GM19193 (cell line): ENCODE data around the gene MYB.

Experiments
- POLR2A ChIP-seq: IDR thresholded peaks from 4 replicates; pipeline ENCODE4 v1.6.1; 2011; ENCODE audit not compliant: insufficient read depth, insufficient read length; ENCODE audit errors: extremely low read depth

MYB gene

DNA sequence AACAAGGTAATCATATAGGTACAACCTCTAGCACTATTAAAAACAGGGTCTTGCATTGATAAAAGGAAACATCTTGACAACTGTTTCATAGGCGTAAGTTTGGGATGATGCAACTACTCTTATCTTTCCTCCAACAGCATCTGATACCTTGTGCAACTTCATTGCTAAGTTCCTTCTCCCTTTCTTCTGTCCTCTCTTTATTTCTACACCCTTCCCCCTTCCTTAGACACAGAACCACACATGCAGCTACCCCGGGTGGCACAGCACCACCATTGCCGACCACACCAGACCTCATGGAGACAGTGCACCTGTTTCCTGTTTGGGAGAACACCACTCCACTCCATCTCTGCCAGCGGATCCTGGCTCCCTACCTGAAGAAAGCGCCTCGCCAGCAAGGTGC is 14.4 kb downstream of the MYB start:
- no peak for TF ChIP-seq POLR2A

GRCh38 chr6:135196739-135197510 is 15.8 kb downstream of the MYB start:
- no peak for TF ChIP-seq POLR2A

DNA sequence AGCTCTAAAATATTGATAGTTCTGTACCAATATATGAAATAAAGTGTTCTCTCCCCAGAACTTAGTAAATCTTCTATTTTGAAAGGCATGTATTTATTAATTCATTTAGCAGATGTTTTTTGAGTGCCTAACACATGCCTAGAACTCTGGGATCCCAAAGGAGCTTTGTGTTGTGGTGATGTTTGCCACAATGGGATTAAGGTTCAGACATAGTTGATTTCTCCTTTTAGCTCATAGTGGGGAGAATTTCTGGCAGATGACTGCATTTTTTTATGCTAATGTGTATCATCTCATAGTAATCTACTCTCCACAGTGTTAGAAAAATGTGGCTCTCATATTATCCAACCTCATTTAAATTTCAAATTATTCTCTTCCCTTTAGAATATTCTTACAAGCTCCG is 21.7 kb downstream of the MYB start:
- TF ChIP-seq POLR2A = no peak

- TF ChIP-seq POLR2A = no peak
Measured at GRCh38 chr6:135204951-135205350, 23.8 kb downstream of the MYB start.

- TF ChIP-seq POLR2A = no peak
Measured at GRCh38 chr6:135209803-135210202, 28.7 kb downstream of the MYB start.

- no peak for TF ChIP-seq POLR2A
Measured at GRCh38 chr6:135210632-135211305, 29.7 kb downstream of the MYB start.

GRCh38 chr6:135211306-135211702 is 30.2 kb downstream of the MYB start:
- no peak for TF ChIP-seq POLR2A

- TF ChIP-seq POLR2A = no peak
Measured at GRCh38 chr6:135212020-135212806, 31.1 kb downstream of the MYB start.

- no peak for TF ChIP-seq POLR2A
Measured at GRCh38 chr6:135212935-135213334, 31.8 kb downstream of the MYB start.

DNA sequence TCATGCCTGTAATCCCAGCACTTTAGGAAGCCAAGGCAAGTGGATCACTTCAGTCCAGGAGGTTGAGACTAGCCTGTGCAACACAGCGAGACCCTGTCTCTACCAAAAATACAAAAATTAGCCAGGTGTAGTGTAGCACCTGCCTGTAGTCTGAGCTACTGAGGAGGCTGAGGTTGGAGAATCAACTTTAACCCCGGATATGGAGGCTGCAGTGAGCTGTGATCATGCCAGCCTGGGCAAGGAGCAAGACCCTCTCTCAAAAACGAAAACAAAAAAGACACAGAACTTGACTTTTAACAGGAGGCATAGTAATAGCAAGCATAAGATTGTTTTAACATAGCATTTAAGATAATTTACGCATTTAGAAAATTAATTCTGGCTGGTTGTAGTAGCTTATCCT is 32.5 kb downstream of the MYB start:
- no peak for TF ChIP-seq POLR2A

DNA sequence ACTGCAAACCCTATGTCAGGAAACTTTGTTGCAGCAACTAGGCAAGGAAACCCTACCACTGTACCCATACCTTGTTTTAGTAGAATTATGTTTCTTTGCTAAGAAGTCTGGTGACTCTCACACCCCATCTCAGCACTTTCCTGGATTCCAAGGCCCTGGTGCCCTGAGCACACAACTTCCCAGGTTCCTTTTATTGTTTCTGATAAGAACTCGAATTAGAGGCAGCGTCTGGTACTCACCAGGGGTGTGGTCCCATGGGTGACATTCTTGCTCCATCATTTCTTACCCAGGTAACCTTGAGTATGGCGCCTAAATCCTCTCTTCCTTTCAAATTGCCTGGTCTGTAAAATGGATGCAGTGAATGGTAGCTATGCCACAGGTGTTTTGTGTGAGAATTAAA is 34.1 kb downstream of the MYB start:
- TF ChIP-seq POLR2A = no peak

GRCh38 chr6:135215563-135215962 is 34.5 kb downstream of the MYB start:
- TF ChIP-seq POLR2A = no peak

GRCh38 chr6:135217663-135218062 is 36.6 kb downstream of the MYB start:
- TF ChIP-seq POLR2A = no peak

- TF ChIP-seq POLR2A = no peak
Measured at GRCh38 chr6:135219346-135219745, 38.2 kb downstream of the MYB start.

GRCh38 chr6:135221042-135221441 is 39.9 kb downstream of the MYB start:
- no peak for TF ChIP-seq POLR2A
